Measurements from ENCODE around the gene GLDC. TPM values are rescaled to one million over a fixed set of nuclear protein-coding genes. Genes with fewer than 3 reads are reported as not detected.

GLDC gene
- total RNA-seq, 2 donors from 2014 or later: 0.39 TPM; not detected in 1

DNA sequence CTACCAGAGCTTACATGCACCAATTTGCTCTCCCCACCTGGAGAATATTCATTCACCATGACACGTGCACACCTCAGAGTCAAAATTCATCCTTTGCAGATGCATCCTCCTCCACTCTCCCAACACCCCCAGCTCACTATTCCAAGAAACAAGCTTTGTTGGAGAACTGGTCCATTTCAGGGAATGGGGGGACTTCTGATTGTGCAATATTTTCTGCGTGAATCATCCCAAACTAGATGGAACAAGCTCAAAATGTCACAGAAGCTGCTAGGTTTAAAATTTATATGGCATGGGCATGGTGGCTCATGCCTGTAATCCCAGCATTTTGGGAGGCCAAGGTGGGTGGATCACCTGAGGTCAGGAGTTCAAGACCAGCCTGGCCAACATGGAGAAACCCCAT lies 3.6 kb downstream of the GLDC start:
- no peaks in the 10 kb centered on the region for H3K9me3 ChIP-seq
- H3K27me3 ChIP-seq: peaks cover 3 to 16% of the 10 kb centered on the region in 2 donors
- no peak overlapping the region for H3K27ac ChIP-seq
- peaks cover 0 to 7% of the 10 kb centered on the region in 2 donors for H3K4me1 ChIP-seq
- no peak overlapping the region for H3K4me3 ChIP-seq
- no peaks in the 10 kb centered on the region for H3K36me3 ChIP-seq
- TF ChIP-seq, protein P1, sequence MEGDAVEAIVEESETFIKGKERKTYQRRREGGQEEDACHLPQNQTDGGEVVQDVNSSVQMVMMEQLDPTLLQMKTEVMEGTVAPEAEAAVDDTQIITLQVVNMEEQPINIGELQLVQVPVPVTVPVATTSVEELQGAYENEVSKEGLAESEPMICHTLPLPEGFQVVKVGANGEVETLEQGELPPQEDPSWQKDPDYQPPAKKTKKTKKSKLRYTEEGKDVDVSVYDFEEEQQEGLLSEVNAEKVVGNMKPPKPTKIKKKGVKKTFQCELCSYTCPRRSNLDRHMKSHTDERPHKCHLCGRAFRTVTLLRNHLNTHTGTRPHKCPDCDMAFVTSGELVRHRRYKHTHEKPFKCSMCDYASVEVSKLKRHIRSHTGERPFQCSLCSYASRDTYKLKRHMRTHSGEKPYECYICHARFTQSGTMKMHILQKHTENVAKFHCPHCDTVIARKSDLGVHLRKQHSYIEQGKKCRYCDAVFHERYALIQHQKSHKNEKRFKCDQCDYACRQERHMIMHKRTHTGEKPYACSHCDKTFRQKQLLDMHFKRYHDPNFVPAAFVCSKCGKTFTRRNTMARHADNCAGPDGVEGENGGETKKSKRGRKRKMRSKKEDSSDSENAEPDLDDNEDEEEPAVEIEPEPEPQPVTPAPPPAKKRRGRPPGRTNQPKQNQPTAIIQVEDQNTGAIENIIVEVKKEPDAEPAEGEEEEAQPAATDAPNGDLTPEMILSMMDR (IDR thresholded peaks at IDR 0.05): no peak
- no peak for DNase-seq (ENCODE audit: low spot score)

DNA sequence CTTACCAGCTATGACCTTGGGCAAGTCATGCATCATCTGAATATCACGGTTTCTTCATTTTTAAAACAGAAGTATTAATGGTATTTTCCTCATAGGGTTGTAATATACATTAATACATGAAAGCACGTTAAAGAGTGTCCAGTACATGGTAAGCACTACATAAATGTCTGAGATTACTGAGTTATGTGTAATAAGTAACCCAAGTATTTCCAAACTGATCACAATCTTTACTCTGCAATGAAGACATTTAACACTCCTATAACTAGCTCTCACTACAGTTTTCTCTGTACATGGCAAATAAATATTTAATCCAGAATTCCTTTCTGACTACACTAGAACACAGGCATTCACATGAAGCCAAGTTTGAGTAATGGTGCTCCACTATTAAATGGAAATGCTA lies 4.0 kb downstream of the GLDC start:
- DNase-seq (ENCODE audit: low spot score): no peak
- H3K4me1 ChIP-seq: peaks cover 0 to 7% of the 10 kb centered on the region in 2 donors
- TF ChIP-seq, protein P1 (IDR thresholded peaks at IDR 0.05): no peak
- no peaks in the 10 kb centered on the region for H3K9me3 ChIP-seq
- H3K4me3 ChIP-seq: no peak overlapping the region
- H3K36me3 ChIP-seq: no peaks in the 10 kb centered on the region
- H3K27ac ChIP-seq: no peak overlapping the region
- peaks cover 0 to 16% of the 10 kb centered on the region in 2 donors for H3K27me3 ChIP-seq

DNA sequence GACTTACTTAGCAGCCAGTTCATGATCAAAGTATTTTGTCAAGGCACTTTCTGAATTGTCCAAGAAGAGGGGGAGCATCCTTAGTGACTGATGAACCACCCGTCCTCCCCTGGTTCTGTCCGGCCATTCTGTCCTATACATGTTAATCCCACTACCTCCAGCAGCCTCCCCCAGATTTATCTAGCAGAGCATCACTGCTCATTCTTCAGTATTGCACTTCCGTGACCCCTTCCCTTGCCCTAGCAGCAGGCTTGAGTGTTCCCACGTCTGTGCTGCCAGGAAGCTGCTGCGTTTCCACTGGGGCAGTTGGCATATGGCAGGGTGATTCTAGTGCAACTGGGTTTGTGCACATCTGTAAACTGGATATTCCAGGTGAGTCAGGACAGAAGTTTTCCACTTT lies 4.5 kb downstream of the GLDC start:
- no peaks in the 10 kb centered on the region for H3K36me3 ChIP-seq
- H3K4me3 ChIP-seq: no peak overlapping the region
- no peaks in the 10 kb centered on the region for H3K9me3 ChIP-seq
- TF ChIP-seq, protein P1 (IDR thresholded peaks at IDR 0.05): no peak
- peaks cover 0 to 15% of the 10 kb centered on the region in 2 donors for H3K27me3 ChIP-seq
- H3K27ac ChIP-seq: no peak overlapping the region
- no peak for DNase-seq (ENCODE audit: low spot score)
- H3K4me1 ChIP-seq: peaks cover 0 to 7% of the 10 kb centered on the region in 2 donors

DNA sequence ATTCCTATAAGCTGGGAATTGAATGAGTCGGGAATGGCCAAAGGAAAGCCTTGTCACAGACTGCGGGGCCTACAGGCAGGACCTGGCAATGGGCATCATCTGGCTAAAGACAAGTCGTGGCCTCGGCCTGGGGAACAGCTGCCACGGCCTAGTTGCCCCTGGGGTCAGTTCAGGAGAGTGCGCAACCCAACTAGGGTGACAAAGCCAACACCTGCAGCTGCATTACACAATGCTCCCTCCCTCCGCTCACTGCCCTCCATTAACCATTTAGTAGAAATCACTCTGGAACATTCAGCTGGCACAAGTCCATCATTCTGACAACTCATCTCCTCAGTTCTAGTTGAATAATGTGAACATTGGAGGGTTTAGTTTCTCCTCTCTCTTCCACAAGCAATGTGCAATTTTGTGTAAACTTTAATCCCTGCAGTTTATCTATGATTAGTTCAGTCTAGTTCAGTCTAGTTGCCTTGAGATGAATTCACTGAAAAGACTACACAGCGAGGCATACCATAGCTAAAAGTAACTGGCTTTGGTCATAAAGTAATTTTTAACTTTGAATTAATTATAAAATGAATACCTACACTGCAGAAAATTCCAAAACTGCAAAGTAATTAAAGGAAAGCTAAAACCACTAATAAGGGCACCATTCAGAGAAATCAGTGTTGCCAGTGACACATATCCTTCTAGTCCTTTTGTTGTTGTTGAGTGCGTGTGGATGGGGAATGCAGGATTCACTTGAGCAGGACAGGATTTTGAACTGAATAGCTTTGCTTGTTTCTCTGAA lies 5.1 kb downstream of the GLDC start:
- H3K4me3 ChIP-seq: no peak overlapping the region
- no peaks in the 10 kb centered on the region for H3K36me3 ChIP-seq
- no peak for DNase-seq (ENCODE audit: low spot score)
- H3K27me3 ChIP-seq: peaks cover 0 to 11% of the 10 kb centered on the region in 2 donors
- no peak overlapping the region for H3K27ac ChIP-seq
- no peaks in the 10 kb centered on the region for H3K9me3 ChIP-seq
- TF ChIP-seq, protein P1 (IDR thresholded peaks at IDR 0.05): no peak
- peaks cover 0 to 7% of the 10 kb centered on the region in 2 donors for H3K4me1 ChIP-seq

DNA sequence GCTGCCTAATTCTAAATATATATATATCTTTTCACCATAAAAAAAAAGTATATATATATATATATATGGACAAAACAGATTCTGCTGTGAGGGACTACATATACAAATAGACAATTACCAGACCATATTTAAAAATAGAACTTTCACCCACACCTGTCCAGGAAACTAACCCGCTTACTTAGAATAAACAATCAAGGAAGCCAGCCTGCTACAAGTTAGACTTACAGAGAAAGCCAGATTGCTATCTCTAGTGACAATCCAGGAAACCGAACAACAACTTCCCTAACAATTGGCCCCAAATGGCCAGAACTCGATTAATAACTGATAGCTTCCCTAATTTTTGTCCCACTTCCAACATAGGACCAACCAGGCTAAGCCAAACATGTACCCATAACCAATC lies 5.9 kb downstream of the GLDC start:
- Histone ChIP-seq H3K4me3 (no peak overlapping the region), H3K36me3 (no peaks in the 10 kb centered on the region), H3K27ac (no peak overlapping the region), H3K9me3 (no peaks in the 10 kb centered on the region), H3K4me1 (peaks cover 0 to 2% of the 10 kb centered on the region in 2 donors), H3K27me3 (peaks cover 0 to 11% of the 10 kb centered on the region in 2 donors)
- DNase-seq (ENCODE audit: low spot score): no peak
- TF ChIP-seq, protein P1 (IDR thresholded peaks at IDR 0.05): no peak
